ENCODE data around the gene CERS5. TPM values are rescaled to one million over a fixed set of nuclear protein-coding genes. Genes with fewer than 3 reads are reported as not detected.

The CERS5 gene
- total RNA-seq, 1 donor from 2014 or later = 48.0 TPM

- H3K4me2 ChIP-seq = no peak overlapping the region
- H3K9me3 ChIP-seq (ENCODE audit: low read depth) = no peaks in the 10 kb centered on the region
- H3K27me3 Mint-ChIP-seq (ENCODE audit: insufficient read depth, low read depth) = no peaks in the 10 kb centered on the region
- H4K20me1 ChIP-seq (ENCODE audit: low read depth) = no peaks in the 10 kb centered on the region
- no peak overlapping the region for H3K27ac Mint-ChIP-seq
- H3K36me3 Mint-ChIP-seq = no peaks in the 10 kb centered on the region
- no peak overlapping the region for H2AFZ ChIP-seq (replicated peaks)
- H3K4me1 Mint-ChIP-seq = peaks cover 4% of the 10 kb centered on the region
- H3K79me2 ChIP-seq (ENCODE audit: low read depth) = no peaks in the 10 kb centered on the region
- no peaks in the 10 kb centered on the region for H3K9me3 Mint-ChIP-seq
- no peaks in the 10 kb centered on the region for H3K27me3 ChIP-seq
- H3K4me3 ChIP-seq = no peak overlapping the region
- H3K9ac ChIP-seq = no peak overlapping the region
- no peaks in the 10 kb centered on the region for H3K4me1 ChIP-seq
- no peak overlapping the region for H3K4me3 Mint-ChIP-seq
- TF ChIP-seq EZH2phosphoT487 (IDR thresholded peaks at IDR 0.05) (no peak), CTCF (IDR thresholded peaks at IDR 0.05) (no peak), EZH2 (IDR thresholded peaks at IDR 0.05) (no peak)
- DNase-seq (ENCODE audit: low spot score) = no peak
- H3K36me3 ChIP-seq = no peaks in the 10 kb centered on the region
- no peaks in the 10 kb centered on the region for H3F3A ChIP-seq (ENCODE audit: low read depth)
- H3K27ac ChIP-seq = no peak overlapping the region
Observed at GRCh38 chr12:50207424-50207823, 40.3 kb upstream of the CERS5 start.

GRCh38 chr12:50205648-50206047 lies 38.5 kb upstream of the CERS5 start:
- Mint-ChIP-seq H3K27me3 (ENCODE audit: insufficient read depth, low read depth) (no peaks in the 10 kb centered on the region), H3K36me3 (peaks cover 1% of the 10 kb centered on the region), H3K4me1 (no peaks in the 10 kb centered on the region), H3K27ac (no peak overlapping the region), H3K4me3 (no peak overlapping the region), H3K9me3 (no peaks in the 10 kb centered on the region)
- no peak for DNase-seq (ENCODE audit: low spot score)
- Histone ChIP-seq H3K4me2 (no peak overlapping the region), H3K4me1 (no peaks in the 10 kb centered on the region), H4K20me1 (ENCODE audit: low read depth) (no peaks in the 10 kb centered on the region), H3K27me3 (no peaks in the 10 kb centered on the region), H3K9me3 (ENCODE audit: low read depth) (no peaks in the 10 kb centered on the region), H3K9ac (no peak overlapping the region), H2AFZ (replicated peaks) (no peak overlapping the region), H3K79me2 (ENCODE audit: low read depth) (no peaks in the 10 kb centered on the region), H3K4me3 (no peak overlapping the region), H3F3A (ENCODE audit: low read depth) (no peaks in the 10 kb centered on the region), H3K27ac (no peak overlapping the region), H3K36me3 (no peaks in the 10 kb centered on the region)
- TF ChIP-seq CTCF (IDR thresholded peaks at IDR 0.05) (no peak), EZH2 (IDR thresholded peaks at IDR 0.05) (no peak), EZH2phosphoT487 (IDR thresholded peaks at IDR 0.05) (no peak)

GRCh38 chr12:50203691-50204090 lies 36.5 kb upstream of the CERS5 start:
- H3F3A ChIP-seq (ENCODE audit: low read depth) = no peaks in the 10 kb centered on the region
- Mint-ChIP-seq H3K4me3 (no peak overlapping the region), H3K9me3 (no peaks in the 10 kb centered on the region), H3K36me3 (peaks cover 3% of the 10 kb centered on the region), H3K27ac (no peak overlapping the region), H3K4me1 (no peaks in the 10 kb centered on the region), H3K27me3 (ENCODE audit: insufficient read depth, low read depth) (no peaks in the 10 kb centered on the region)
- TF ChIP-seq EZH2phosphoT487 (IDR thresholded peaks at IDR 0.05) (no peak), EZH2 (IDR thresholded peaks at IDR 0.05) (no peak), CTCF (IDR thresholded peaks at IDR 0.05) (no peak)
- H4K20me1 ChIP-seq (ENCODE audit: low read depth) = no peaks in the 10 kb centered on the region
- no peaks in the 10 kb centered on the region for H3K27me3 ChIP-seq
- H3K36me3 ChIP-seq = no peaks in the 10 kb centered on the region
- no peaks in the 10 kb centered on the region for H3K9me3 ChIP-seq (ENCODE audit: low read depth)
- H3K79me2 ChIP-seq (ENCODE audit: low read depth) = no peaks in the 10 kb centered on the region
- H3K9ac ChIP-seq = no peak overlapping the region
- H2AFZ ChIP-seq (replicated peaks) = no peak overlapping the region
- no peak overlapping the region for H3K4me3 ChIP-seq
- no peak for DNase-seq (ENCODE audit: low spot score)
- no peaks in the 10 kb centered on the region for H3K4me1 ChIP-seq
- no peak overlapping the region for H3K4me2 ChIP-seq
- no peak overlapping the region for H3K27ac ChIP-seq
